Suppressor macrophage treated with lipopolysaccharide for 4 hours (primary cell): ENCODE measurements around the gene RAB7A.
"Not testable (repeated sequence)": the region's sequence is repeated elsewhere in the genome, so short reads cannot be mapped to it uniquely, and the experiment has no call there.

Source experiments
- DNase-seq: peaks from one replicate; pipeline ENCODE4 v3.0.0-alpha.2; 2020

Gene RAB7A

GRCh38 chr3:128823631-128824030 is 97.6 kb downstream of the RAB7A start:
- no peak for DNase-seq

GRCh38 chr3:128824132-128824850 is 98.3 kb downstream of the RAB7A start:
- DNase-seq = no peak

DNA sequence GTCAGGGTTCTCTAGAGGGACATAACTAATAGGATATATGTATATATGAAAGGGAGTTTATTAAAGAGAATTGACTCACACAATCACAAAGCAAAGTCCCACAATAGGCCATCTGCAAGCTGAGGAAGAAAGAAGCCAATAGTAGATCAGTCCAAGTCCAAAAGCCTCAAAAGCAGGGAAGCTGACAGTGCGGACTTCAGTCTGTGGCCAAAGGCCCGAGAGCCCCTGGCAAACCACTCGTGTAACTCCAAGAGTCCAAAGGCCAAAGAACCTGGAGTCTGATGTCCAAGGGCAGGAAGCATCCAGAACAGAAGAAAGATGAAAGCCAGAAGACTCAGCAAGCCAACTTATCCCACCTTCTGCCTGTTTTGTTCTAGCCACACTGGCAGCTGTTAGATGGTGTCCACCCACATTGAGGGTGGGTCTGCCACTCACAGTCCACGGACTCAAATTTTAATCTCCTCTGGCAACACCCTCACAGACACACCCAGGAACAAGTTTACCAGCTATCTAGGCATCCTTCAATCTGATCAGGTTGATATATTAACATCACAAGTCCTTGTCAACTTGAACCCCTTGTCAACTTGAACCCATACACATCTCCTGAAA is 99.2 kb downstream of the RAB7A start:
- DNase-seq = no peak

- DNase-seq = not testable (repeated sequence)
These were observed 103.1 kb downstream of the RAB7A start for GRCh38 chr3:128829087-128829486.

DNA sequence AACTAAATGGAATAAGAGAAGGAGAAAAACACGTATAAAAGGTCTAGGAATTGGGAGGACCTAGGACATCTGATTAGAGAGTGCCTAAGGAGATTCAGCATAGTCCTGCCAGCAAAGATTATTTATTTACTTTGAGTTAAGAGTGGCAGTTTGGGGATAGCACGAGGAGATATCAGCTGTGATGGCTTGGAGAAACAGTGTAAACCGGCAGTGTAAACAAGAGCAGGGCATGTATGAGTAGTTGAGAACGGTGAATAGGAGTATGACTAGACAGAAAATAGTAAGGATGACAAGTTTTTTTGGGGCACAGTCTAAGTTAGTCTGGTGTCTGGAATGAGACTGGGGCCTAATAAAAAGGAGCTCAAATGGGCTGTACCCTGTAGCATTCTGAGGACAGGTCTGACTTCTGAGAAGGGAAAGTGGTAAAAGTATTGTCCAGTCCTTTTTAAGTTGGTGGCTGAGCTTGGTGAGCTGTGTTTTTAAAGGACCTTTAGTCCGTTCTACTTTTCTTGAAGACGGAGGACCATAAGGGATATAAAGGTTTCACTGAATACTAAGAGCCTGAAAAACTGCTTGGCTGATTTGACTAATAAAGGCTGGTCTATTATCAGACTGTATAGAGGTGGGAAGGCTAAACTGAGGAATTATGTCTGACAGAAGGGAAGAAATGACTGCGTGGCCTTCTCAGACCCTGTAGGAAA is 104.1 kb downstream of the RAB7A start:
- not testable (repeated sequence) for DNase-seq

DNA sequence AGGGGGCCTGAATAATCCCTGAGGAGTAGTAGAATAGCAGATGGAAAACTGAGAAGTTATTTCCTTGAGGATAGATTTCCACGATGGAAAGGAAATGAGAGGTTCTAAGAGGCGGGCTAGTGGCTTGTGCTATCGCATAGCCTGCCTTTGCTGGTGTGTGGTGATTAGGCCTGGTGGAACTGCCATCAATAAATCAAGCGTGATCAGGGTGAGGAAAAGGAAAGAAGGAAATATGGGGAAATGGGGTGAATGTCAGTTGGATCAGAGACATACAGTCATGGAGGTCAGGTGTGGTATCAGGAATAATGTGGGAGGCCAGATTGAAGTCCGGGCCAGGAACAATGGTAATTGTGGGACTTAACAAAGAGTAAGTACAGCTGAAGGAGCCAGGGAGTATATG is 104.8 kb downstream of the RAB7A start:
- DNase-seq = not testable (repeated sequence)

DNA sequence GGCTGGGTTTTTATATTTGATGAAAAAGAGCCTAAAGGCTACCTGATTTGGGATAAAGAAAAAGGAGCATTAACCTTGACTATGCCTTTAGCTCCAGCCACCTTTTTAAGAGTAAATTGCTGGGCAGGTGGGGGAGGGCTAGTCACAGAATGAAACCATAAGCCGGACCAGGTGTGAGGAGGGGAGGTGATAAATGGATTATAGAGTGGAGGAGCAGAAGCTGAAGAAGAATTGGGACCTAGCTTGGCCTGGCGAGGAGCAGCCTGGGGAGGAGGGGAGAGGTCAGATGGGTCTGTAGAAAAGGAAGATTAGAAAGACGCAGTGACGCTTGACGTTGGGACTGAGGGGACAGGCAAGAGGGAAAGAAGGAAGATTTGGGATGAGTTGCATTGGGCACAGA is 107.0 kb downstream of the RAB7A start:
- not testable (repeated sequence) for DNase-seq

DNA sequence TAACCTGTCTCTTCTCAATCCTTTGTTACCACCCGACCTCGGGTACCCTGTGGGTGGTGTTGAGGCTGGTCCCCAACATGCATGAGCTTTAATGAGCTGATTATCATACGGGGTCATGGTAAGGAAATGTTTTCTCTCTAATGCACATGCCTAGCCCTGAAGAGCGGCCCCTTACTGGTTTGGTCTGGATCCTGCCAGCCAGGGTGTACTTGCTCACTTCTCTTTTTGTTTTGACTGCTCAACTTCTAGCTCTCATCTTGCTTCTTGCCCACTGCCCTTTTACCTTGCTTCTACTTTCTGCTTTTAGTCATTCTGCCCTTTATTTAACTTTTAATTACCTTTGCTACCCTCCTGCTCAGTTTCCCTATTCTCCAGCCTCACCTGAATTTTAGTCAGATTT is 109.1 kb downstream of the RAB7A start:
- DNase-seq = no peak

GRCh38 chr3:128841926-128842920 is 116.2 kb downstream of the RAB7A start:
- no peak for DNase-seq

DNA sequence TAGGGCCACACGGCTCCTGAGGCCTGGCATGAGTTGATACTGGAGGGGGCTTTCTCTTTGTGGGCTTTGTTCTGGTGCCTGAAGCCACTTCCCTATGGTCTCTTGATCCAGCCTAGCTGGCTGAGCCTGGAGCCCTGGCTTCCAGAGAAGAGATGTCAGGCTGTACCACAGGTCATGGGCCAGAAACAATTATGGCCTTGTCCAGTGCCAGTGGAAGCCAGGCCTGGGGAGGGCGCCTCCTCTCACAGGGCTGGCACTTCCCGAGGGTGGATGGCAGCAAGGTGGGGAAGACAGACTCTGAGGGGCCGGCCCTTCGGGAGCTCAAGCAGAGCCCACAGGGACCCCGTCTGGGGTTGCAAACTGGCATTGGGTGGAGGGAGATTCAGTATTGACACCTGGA is 118.5 kb downstream of the RAB7A start:
- DNase-seq = no peak

- DNase-seq = no peak
These were observed 119.3 kb downstream of the RAB7A start for GRCh38 chr3:128845119-128845777.

GRCh38 chr3:128845778-128846485 is 119.9 kb downstream of the RAB7A start:
- DNase-seq = peak; percentile 56

- DNase-seq = peak; percentile 47
These were observed 120.5 kb downstream of the RAB7A start for GRCh38 chr3:128846486-128846891.

DNA sequence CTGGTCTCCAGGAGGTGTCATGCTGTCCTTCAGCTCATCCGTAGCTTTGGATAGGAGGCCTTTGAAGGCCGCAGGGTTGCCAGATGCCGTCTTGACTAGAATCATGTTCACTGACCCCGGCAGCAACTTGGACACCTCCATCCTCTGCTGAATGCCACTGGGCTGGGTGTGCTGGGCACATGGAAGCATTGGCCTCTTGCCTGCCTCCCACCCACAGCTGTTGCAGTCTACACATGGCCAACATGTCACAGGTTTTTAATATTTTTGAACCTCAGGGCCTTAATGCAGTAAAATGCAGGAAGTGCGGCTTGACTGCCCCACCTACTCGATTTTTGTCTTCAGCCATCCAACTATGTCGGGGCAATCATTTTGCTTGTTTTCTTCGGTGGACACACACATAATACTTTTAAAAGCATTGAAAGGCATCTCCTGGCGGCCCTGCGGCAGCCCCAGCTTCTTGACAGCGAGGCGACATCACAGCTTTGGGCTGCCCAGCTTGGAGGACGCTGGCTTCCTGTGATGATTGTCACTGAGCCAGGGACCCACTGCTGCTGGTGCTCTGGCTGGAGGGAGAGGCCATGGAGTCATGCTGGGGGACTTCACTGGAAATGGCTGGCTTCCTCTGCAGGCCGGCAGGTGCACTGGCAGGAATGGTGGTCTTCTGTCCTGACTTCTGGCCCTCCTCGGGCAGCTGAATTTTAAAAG is 121.8 kb downstream of the RAB7A start:
- DNase-seq = no peak

- DNase-seq = no peak
These were observed 123.0 kb downstream of the RAB7A start for GRCh38 chr3:128848936-128849335.

- no peak for DNase-seq
These were observed 124.0 kb downstream of the RAB7A start for GRCh38 chr3:128849911-128850455.

GRCh38 chr3:128850544-128850943 is 124.6 kb downstream of the RAB7A start:
- DNase-seq = no peak

- no peak for DNase-seq
These were observed 125.6 kb downstream of the RAB7A start for GRCh38 chr3:128851601-128852000.

DNA sequence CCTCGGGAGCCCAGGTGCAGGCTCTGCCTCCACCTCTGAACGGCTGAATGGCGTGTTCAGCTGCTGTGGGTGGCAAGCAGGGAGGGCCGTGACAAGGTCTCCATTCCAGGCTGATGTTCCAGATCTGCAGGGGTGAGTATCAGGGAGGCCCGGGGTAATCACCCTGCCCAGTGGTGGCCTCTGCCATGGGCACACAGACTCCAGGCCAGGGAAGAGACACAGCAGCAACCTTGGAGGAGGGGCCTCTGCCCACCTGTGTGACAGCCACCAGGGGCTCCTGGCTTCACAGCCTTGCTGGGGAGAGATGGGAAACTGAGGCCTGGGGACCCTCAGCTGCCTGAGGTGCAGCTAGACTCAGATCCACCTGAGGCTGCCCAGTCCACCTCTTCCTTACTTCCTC is 127.8 kb downstream of the RAB7A start:
- no peak for DNase-seq

DNA sequence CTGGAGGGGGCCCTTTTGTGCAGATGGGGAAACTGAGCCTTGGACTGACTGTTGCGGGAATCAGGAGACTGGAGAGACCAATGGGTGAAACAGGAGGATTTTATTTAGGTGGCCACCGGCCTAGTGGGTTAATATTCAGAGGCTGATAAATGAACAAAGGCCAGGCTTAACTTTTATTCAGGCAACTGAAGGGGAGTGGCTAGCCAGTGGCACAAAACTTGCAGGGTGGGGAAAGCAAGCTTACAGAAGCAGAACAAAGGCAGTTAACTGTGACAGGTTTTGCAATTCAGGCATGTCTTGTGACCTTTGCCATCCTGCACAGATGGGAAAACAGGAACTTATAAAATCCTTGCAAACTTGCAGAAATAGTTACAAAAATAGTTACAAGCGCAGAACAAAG is 128.5 kb downstream of the RAB7A start:
- peak; percentile 72 for DNase-seq

DNA sequence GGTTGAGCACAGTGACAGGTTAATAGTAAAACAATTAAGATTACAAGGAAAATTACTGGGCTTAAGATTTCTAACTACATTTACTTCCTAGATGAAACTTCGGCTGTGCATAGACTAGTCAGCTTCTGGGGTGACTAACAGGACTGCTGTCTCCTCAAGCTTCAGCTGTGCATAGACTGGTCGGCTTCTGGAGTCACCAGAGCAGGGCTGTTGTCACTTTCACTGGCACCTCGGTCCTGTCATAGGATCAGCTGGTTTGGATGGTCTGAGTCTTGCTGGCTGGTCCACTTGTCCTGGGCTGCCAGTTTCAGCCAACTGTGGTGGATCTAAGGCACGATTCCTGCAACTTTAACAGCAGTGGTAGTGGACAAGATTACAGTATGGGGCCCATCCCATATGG is 129.6 kb downstream of the RAB7A start:
- peak; percentile 74 for DNase-seq
